Parathyroid adenoma (tissue), 2 donors: ENCODE results near the gene PCSK2.

Experiments
- H2AFZ ChIP-seq: fragments of 300-600 bp; sonication (generic); one replicate; pipeline ENCODE4 v1.7.0; 2017; ENCODE audit warnings: antibody characterized with exemption, mild to moderate bottlenecking
- H3K27ac ChIP-seq: fragments of 300-600 bp; sonication (generic); one replicate; pipeline ENCODE4 v1.7.0; 2017
- H3K27me3 ChIP-seq: fragments of 300-600 bp; sonication (generic); one replicate; pipeline ENCODE4 v1.7.0; 2017; ENCODE audit warnings: low read length; ENCODE audit not compliant: control insufficient read depth, insufficient read depth
- H3K36me3 ChIP-seq: fragments of 300-600 bp; sonication (generic); one replicate; pipeline ENCODE4 v1.7.0; 2017; ENCODE audit warnings: low read length; ENCODE audit not compliant: control insufficient read depth, insufficient read depth
- H3K4me1 ChIP-seq: fragments of 300-600 bp; sonication (generic); one replicate; pipeline ENCODE4 v1.7.0; 2017; ENCODE audit warnings: control low read depth
- H3K4me2 ChIP-seq: fragments of 300-600 bp; sonication (generic); one replicate; pipeline ENCODE4 v1.7.0; 2017; ENCODE audit warnings: low read length
- H3K4me3 ChIP-seq: fragments of 300-600 bp; sonication (generic); one replicate; pipeline ENCODE4 v1.7.0; 2017; ENCODE audit warnings: low read depth, low read length
- H3K79me2 ChIP-seq: fragments of 300-600 bp; sonication (generic); one replicate; pipeline ENCODE4 v1.7.0; 2017; ENCODE audit warnings: control low read depth
- H3K9ac ChIP-seq: fragments of 300-600 bp; sonication (generic); one replicate; pipeline ENCODE4 v1.7.0; 2017; ENCODE audit warnings: mild to moderate bottlenecking
- H3K9me3 ChIP-seq: fragments of 300-600 bp; sonication (generic); one replicate; pipeline ENCODE4 v1.7.0; 2017; ENCODE audit warnings: low read length; ENCODE audit not compliant: control insufficient read depth
- TF ChIP-seq, protein P1 (sequence below): fragments of 300-600 bp; sonication (generic); IDR thresholded peaks from one replicate; pipeline ENCODE4 v1.7.0; 2017; ENCODE audit warnings: antibody characterized with exemption, mild to moderate bottlenecking
- donor health status: primary hyperparathyroidism.

Gene PCSK2

DNA sequence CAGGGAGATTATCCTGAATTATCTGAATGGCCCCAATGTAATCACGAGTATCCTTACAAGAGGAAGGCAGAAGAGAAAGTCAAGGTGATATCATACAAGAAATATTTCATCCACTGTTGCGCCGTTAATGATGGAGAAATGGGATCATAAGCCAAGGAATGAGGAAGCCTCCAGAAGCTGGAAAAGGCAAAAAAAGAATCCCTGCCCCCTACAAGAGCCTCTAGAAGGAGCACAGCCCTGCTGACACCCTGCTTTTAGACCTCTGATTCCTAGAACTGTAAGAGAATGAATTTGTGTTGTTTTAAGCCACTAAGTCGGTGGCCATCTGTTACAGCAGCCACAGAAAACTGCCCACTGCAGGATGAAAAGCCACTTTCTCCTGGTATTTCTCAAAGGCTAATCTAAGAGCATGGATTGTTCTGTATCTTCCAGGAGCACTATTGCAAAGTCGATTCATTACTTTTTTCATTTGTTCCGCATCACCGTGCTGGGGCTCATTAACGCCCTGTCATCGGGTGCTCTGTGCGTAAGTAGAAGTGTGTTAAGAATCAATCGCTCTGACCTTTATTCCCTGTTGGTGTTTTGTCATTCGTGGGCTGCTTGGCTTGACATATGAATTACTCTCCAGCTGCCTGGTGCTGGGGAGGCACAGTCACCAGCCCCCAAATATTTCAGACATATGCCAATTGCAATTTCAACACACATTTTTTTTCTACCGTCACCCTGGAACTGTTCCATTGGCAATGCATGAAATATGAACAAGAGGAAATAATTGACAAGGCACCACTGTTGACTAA, 117.0 kb downstream of the PCSK2 start:
- H3K4me3 ChIP-seq = no peak overlapping the region
- no peak overlapping the region for H3K27ac ChIP-seq
- no peaks in the 10 kb centered on the region for H3K27me3 ChIP-seq
- H3K36me3 ChIP-seq = no peaks in the 10 kb centered on the region
- no peaks in the 10 kb centered on the region for H3K4me1 ChIP-seq
- TF ChIP-seq, protein P1, sequence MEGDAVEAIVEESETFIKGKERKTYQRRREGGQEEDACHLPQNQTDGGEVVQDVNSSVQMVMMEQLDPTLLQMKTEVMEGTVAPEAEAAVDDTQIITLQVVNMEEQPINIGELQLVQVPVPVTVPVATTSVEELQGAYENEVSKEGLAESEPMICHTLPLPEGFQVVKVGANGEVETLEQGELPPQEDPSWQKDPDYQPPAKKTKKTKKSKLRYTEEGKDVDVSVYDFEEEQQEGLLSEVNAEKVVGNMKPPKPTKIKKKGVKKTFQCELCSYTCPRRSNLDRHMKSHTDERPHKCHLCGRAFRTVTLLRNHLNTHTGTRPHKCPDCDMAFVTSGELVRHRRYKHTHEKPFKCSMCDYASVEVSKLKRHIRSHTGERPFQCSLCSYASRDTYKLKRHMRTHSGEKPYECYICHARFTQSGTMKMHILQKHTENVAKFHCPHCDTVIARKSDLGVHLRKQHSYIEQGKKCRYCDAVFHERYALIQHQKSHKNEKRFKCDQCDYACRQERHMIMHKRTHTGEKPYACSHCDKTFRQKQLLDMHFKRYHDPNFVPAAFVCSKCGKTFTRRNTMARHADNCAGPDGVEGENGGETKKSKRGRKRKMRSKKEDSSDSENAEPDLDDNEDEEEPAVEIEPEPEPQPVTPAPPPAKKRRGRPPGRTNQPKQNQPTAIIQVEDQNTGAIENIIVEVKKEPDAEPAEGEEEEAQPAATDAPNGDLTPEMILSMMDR = no peak
- no peaks in the 10 kb centered on the region for H3K9me3 ChIP-seq
- H3K79me2 ChIP-seq = no peaks in the 10 kb centered on the region
- no peak overlapping the region for H3K9ac ChIP-seq
- no peak overlapping the region for H2AFZ ChIP-seq
- H3K4me2 ChIP-seq = no peak overlapping the region

DNA sequence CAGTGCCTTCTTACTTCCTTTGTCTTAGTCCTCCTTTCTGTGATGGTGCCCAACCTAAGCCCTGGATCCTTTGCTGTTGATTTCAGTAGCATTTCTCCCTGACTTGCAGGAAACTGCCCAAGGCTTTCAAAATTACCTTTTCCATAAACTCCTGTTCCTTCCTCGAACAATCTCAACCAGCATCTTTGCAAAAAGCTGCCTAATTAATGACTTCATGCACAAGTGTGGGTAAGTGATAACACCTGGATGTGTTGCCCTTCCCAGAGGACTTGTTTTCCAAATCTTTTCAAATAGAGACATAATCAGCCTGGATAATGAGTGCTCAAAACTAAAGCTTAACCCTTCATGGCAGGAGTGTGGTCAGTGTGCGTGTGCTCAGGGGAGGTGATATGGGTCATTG, 118.0 kb downstream of the PCSK2 start:
- no peaks in the 10 kb centered on the region for H3K36me3 ChIP-seq
- H3K9ac ChIP-seq = no peak overlapping the region
- no peaks in the 10 kb centered on the region for H3K4me1 ChIP-seq
- TF ChIP-seq, protein P1 = no peak
- H3K4me2 ChIP-seq = no peak overlapping the region
- H2AFZ ChIP-seq = no peak overlapping the region
- H3K9me3 ChIP-seq = no peaks in the 10 kb centered on the region
- no peak overlapping the region for H3K27ac ChIP-seq
- H3K27me3 ChIP-seq = no peaks in the 10 kb centered on the region
- H3K79me2 ChIP-seq = no peaks in the 10 kb centered on the region
- H3K4me3 ChIP-seq = no peak overlapping the region

DNA sequence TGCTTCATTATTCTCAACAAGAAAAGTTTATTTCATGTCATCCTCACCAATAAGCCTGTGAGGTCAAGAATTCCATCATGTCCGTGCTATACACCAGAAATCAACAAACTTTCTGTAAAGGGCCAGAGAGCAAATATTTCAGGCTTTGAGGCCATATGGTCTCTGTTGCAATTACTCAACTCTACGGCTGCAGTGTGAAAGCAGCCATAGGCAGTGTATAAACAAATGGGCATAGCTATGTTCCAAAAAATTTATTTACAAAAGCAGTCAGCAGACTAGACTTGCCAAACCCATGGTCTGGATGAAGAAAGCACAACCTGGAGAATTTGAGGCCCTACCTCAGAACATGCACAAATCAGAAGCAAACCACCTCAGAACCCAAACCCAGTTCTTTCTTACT, 118.5 kb downstream of the PCSK2 start:
- Histone ChIP-seq H3K27me3 (no peaks in the 10 kb centered on the region), H3K4me3 (no peak overlapping the region), H3K79me2 (no peaks in the 10 kb centered on the region), H3K4me2 (no peak overlapping the region), H3K9ac (no peak overlapping the region), H3K36me3 (no peaks in the 10 kb centered on the region), H3K9me3 (no peaks in the 10 kb centered on the region), H3K4me1 (no peaks in the 10 kb centered on the region), H2AFZ (no peak overlapping the region), H3K27ac (no peak overlapping the region)
- TF ChIP-seq, protein P1 = no peak

DNA sequence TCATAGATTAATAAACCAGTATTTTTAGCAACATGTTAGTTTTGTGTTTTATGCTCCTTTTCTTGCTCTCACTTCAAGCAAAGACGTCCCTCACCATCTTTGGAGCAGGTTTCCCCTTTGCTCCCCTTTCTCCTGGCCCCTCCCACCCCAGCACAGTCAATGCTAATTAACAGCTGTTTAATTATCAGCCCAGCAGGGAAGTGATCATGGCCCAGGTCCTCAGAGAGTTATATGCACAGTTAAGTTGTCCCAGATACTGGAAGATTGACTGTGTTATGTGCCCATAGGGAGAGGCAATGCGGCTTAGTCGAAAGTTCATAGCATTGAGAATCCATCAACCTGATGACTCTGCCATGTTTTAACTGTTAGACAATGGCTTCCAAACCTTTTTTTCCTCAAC, 123.5 kb downstream of the PCSK2 start:
- no peak overlapping the region for H3K9ac ChIP-seq
- TF ChIP-seq, protein P1 = no peak
- no peak overlapping the region for H2AFZ ChIP-seq
- no peaks in the 10 kb centered on the region for H3K79me2 ChIP-seq
- H3K4me1 ChIP-seq = no peaks in the 10 kb centered on the region
- H3K9me3 ChIP-seq = no peaks in the 10 kb centered on the region
- H3K27me3 ChIP-seq = no peaks in the 10 kb centered on the region
- H3K4me3 ChIP-seq = no peak overlapping the region
- no peaks in the 10 kb centered on the region for H3K36me3 ChIP-seq
- H3K4me2 ChIP-seq = no peak overlapping the region
- H3K27ac ChIP-seq = no peak overlapping the region

DNA sequence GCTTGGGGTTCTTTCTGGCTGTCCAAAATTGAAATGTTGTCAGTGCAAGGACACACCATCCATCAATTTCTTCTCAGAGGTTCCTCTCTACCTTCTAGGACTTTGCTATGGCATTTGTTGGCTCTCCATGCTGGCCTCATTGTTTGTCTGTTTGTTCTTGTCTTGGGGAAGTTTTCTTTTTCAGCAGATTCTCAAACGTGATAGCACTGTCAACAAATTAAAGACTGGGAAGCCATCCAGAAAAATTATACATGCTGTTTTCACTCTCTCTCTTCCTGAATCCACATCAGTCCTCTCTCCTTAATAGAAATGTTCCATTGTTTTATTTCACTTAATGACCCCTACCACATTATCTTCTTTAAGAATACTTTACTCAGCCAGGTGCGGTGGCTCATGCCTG, 130.4 kb downstream of the PCSK2 start:
- Histone ChIP-seq H3K79me2 (no peaks in the 10 kb centered on the region), H3K36me3 (no peaks in the 10 kb centered on the region), H3K4me3 (no peak overlapping the region), H3K9me3 (no peaks in the 10 kb centered on the region), H2AFZ (no peak overlapping the region), H3K4me1 (peaks cover 18% of the 10 kb centered on the region), H3K27ac (no peak overlapping the region), H3K27me3 (no peaks in the 10 kb centered on the region), H3K4me2 (peak overlapping the region; percentile 32), H3K9ac (no peak overlapping the region)
- TF ChIP-seq, protein P1 = no peak
